ENCODE data around the gene COL27A1. TPM values are rescaled to one million over a fixed set of nuclear protein-coding genes. Genes with fewer than 3 reads are reported as not detected.
"Not testable (repeated sequence)": the region's sequence is repeated elsewhere in the genome, so short reads cannot be mapped to it uniquely, and the experiment has no call there.

The COL27A1 gene
- total RNA-seq, 1 donor from 2014 or later, result 42.4 TPM

- intact Hi-C loops (cut with DNase I), result no loop called here
- no peak for DNase-seq (ENCODE audit: low spot score)
- ATAC-seq, result no peak
Measured at GRCh38 chr9:114121227-114122135, 33.9 kb upstream of the COL27A1 start.

- ATAC-seq, result no peak
- intact Hi-C loops (cut with DNase I), result no loop called here
- DNase-seq (ENCODE audit: low spot score), result no peak
Measured at GRCh38 chr9:114122136-114123027, 33.0 kb upstream of the COL27A1 start.

DNA sequence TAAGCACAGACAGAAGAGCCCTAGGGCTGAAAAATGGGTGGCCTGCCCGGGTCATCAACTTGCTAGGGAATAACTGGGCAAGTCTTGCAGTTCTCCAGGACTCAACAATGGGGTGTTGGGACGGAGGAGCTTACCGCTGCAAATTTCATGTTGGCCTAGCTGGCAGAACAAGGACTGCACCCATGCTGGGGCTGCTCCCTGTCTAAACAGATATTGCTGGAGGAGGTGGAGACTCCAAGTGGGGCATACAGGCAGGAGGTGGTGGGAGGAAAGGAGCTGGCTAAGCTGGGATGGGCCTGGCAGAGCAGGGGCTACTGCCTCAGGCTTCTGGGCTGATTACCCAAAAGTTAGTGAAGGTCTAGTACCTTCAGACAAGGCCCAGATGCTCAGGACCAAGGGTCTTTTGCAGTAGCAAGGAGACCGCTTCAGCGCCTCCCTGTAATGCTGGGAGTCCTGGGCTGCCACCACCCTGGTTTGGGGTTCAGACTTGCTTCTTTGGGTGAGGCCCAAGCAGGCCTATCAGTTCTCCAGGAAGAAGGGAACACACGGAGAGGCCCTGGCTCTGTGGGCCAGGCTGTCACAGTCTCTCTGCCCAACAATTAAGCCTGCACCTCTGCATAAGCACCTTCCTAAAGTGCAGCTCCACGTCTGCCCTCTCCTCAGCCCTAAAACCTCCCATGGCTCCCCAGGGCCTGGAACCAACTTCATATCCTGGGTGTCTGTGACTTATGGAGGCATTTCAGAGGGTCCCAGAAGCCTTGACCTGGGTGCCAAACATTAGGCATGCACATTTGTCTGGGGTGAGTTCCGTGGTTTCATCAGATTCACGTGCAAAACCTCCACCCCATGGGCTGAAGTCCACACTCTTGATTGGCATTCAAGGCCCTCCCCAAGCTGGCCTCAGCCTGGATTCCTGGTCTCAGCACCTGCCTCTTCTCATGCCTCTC is 32.0 kb upstream of the COL27A1 start:
- intact Hi-C loops (cut with DNase I), result no loop called here
- ATAC-seq (no peak), DNase-seq (ENCODE audit: low spot score) (no peak)

DNA sequence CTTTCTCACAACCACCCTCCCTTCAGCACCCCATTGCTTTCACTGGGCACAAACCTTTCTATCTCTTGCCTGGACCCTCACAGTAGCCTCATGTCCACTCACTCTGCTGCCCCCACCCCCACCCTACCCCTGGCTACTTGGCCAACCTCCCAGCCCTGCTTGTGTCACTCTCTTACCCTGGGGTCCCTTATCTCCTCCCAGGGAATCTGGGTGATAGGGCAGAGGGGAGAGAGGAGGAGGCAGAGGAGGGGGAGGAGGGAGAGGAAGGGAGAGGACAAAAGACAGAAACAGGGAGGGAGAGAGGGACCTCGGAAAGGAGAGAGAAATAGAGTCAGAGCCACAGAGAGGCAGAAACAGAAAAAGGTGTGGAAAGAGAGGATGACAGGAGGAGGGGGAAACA is 31.2 kb upstream of the COL27A1 start:
- no peak for DNase-seq (ENCODE audit: low spot score)
- intact Hi-C loops (cut with DNase I), result no loop called here
- ATAC-seq, result no peak

DNA sequence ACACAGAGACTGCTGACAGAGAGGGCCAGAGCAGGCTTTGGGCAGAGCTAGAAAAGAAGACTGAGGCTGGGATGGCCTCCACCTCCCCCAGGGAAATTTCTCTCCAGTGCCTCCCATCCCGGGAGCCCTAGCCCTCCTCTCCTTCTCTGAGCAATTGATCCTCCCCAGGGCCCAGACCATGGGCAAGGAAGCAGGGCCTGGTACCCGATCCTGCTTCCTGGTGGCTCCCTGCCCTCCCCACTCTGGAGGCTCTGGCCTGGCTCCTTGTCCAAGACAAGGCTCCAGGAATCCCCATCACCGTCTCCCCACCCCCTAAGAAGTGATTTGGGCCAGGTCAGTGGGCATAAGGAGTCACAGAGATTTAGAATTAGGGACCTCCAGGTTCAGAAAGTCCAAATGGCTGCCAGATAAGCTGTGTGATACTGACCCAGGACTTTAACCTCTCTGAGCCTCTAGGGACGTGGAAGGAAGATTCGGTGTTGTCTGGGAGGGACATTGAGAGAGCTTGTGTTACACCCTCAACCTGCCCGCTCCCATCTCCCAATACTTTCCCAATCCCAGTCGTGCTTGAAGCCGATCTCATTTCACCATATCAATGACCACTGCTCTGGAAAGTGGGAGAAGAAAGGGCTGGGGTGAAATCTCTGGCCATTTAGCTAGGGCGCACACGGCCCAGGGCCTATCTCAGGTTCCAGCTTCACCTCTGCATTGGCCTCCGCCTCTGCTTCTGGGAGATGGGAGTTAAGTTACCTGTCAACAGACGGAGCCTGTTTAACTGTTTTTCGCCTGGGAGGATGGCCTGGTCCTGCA is 30.5 kb upstream of the COL27A1 start:
- DNase-seq (ENCODE audit: low spot score), result no peak
- ATAC-seq, result no peak
- intact Hi-C loops (cut with DNase I), result no loop called here

- intact Hi-C loops (cut with DNase I), result no loop called here
- no peak for ATAC-seq
- no peak for DNase-seq (ENCODE audit: low spot score)
Measured at GRCh38 chr9:114125476-114126013, 29.8 kb upstream of the COL27A1 start.

DNA sequence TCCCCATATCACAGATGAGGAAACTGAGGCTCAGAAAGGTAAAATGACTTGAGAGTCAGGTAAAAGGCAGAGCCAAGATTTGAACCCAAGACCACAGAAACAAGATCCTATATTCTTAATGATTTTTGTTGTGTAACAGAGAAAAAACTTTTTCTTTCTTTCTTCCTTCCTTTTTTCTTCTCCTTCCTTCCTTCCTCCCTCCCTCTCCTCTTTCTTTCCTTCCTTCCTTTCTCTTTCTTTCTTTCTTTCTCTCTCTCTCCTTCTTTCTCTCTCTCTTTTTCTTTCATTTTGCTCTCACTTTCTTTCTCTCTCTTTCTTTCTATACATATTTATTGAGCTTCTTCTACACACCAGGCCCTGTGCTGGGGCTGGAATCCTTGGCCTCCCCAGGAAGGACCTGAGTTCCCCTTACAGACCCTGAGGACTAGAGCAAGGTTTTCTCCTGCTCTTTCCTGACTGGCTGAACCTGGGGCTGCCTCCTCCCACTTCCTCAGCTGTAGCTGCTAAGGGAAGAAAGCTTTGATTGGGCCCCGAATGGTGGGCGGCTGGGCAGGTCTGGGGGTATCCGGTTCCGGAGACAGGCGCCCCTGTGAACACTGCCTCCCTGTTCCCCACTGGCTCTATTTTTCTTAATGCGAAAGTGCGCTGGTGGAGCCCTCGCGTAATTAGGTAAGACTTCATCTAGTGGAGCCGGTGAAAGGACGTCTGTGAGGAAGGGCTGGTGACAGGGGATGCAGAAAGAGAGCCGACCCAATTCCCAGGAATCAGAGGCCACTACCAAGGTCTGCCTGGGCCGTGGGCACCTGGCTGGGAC is 28.9 kb upstream of the COL27A1 start:
- ATAC-seq, result no peak
- no peak for DNase-seq (ENCODE audit: low spot score)
- intact Hi-C loops (cut with DNase I), result no loop called here

DNA sequence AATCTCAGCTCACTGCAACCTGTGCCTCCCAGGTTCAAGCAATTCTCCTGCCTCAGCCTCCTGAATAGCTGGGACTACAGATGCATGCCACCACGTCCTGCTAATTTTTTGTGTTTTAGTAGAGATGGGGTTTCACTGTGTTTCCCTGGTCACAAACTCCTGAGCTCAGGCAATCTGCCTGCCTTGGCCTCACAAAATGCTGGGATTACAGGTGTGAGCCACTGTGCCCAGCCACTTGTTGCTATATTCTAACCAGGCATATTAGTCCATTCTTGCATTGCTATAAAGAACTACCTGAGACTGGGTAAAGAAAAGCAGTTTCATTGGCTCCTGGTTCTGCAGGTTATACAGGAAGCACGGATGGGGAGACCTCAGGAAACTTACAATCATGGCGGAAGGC is 26.6 kb upstream of the COL27A1 start:
- DNase-seq (ENCODE audit: low spot score); ATAC-seq; intact Hi-C loops (cut with DNase I): not testable (repeated sequence)

DNA sequence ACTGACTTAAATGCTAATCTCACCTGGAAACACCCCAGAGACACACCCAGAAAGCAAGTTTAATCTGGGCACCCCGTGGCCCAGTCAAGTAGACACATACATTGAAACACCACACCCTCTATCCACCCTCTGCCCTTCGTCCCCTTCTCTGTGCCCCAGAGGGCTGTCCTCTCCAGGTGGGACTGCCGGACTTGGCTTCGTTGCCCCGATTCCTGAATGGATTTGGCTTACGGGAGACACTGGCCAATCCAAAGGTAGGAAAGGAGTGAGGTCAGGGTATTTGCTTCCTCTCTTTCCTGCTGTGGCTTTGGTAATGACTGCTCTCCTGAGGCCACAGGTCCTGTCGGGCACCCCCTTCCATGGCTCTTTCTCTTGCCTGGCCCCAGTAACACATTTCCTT is 25.2 kb upstream of the COL27A1 start:
- ATAC-seq (no peak), DNase-seq (ENCODE audit: low spot score) (no peak)
- intact Hi-C loops (cut with DNase I), result no loop called here

DNA sequence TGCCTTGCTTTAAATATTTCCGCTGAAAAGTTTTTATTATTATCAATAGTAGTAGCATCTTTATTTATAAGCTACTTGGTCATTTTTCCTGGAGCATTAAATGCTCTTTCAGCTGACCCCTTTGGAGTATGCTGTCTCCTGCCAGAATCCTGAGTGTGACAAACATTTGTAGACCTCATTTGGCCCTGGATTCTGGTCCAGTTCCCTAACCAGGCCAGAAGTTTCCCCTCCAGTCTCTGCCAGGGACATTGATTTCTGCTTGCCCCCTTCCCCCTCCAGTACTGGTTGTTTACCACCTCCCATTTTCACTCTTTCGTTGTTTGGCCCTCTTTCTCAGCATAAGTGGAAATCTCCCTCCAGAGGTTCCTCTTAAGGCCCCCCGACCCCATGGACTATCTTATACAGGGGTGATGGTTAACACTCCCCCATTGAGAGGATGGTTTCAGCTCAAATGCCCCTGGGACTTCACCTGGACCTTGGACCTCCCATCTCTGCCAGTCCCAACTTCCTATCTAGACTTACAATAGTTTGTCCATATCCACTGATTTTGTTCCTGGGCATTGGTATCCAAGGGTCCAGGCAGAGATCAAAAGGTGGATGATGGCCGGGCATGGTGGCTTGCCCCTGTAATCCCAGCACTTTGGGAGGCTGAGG is 24.6 kb upstream of the COL27A1 start:
- ATAC-seq (no peak), DNase-seq (ENCODE audit: low spot score) (no peak)
- intact Hi-C loops (cut with DNase I), result no loop called here

GRCh38 chr9:114131808-114132549 is 23.4 kb upstream of the COL27A1 start:
- intact Hi-C loops (cut with DNase I), result no loop called here
- ATAC-seq (no peak), DNase-seq (ENCODE audit: low spot score) (no peak)

GRCh38 chr9:114132550-114132918 is 22.8 kb upstream of the COL27A1 start:
- no peak for DNase-seq (ENCODE audit: low spot score)
- ATAC-seq, result no peak
- intact Hi-C loops (cut with DNase I), result no loop called here

DNA sequence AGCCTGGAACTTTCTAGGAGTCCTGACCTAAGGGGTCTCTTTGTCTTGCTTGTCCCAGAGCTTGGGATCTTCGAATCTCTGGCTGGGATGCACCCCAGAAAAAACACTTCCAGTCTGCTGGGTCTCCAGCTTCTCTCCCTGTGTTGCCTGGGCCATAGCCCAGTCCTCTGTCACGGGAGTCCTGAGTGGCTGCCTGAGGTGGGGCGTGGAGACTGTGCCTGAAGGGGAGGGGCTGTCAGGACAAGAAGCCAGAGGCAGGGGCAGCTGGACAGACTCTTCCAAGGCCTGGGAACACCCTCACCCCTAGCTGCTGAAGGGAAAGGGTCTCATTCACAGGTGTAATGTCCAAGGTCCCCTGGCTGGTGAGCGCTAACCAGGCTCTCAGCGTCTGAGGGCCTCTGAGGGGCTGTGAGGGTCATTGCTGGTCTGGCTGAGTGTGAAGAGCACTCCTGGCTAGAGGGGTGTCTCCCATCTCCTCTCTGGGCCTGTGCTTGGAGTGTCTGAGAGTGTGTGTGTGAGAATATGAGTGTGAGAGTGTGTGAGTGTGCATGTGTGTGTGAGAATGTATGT is 20.4 kb upstream of the COL27A1 start:
- DNase-seq (ENCODE audit: low spot score) (no peak), ATAC-seq (no peak)
- intact Hi-C loops (cut with DNase I), result no loop called here

- DNase-seq (ENCODE audit: low spot score) (no peak), ATAC-seq (no peak)
- intact Hi-C loops (cut with DNase I), result loop anchor here (2.0 kb wide), 1 partner anchor 45 kb away; no protein-coding TSS in a partner anchor
Measured at GRCh38 chr9:114137831-114138230, 17.5 kb upstream of the COL27A1 start.

- peak; percentile 91 for ATAC-seq
Measured at GRCh38 chr9:114138552-114138971, 16.8 kb upstream of the COL27A1 start.

GRCh38 chr9:114139071-114139470 is 16.3 kb upstream of the COL27A1 start:
- intact Hi-C loops (cut with DNase I), result no loop called here
- ATAC-seq, result peak; percentile 19
- DNase-seq (ENCODE audit: low spot score), result no peak

More at GRCh38 chr9:114138552-114138971, 16.8 kb upstream of the COL27A1 start:
- intact Hi-C loops (cut with DNase I), result no loop called here
- DNase-seq (ENCODE audit: low spot score), result peak; percentile 76

Data from sciatic nerve (tissue), 2 donors.